Measurements from ENCODE around the gene PCSK1N.

PCSK1N gene

DNA sequence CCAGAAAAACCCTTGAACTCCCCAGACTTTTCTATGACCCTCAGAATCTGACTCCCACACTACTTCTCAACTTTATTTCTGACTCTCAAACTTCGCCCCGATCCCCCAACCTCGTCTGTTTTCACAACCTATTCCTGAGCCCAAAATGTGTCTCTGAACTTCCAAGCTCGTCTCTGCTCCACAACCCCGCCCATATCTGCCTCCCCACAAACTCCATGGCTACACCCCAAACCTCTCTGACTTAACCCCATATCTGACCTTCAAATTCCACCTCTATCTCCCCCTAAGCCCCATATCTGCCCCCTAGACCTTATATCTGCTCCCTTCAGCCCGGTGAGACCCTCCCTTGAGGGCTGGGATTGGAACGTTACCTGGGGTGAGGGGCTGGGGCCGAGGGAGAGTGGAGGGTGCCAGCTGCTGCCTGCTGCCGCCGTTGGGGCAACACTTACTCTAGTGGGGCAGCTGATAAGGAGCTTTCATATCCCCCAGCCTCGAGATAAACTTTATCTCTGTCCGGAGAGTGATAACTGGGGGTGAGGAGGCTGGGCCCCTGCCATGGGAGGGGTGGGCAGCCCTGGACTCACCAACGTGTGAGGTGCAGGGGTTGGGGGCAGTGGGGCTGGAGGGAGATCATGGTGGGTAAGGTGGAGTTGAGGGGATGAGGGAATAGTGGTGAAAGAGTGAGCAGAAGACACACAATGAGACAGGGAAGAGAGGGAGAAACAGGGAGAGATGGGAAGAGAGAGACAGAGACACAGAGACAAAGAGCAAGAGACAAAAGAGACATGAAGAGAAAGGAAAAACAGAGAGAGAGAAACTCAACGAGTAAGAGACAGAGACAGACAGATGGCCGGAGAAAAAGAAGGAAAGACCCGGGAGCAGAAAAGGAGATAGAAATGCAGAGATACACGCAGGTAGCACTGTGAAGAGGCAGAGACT, 47.6 kb downstream of the PCSK1N start:
- DNase-seq: no peak

- no peak for DNase-seq
Observed at GRCh38 chrX:48786825-48787504, 48.4 kb downstream of the PCSK1N start.

GRCh38 chrX:48786341-48786800, 49.0 kb downstream of the PCSK1N start, which contains the start of gene GATA1:
Gene GATA1 (plus strand): TSS chrX:48786590. CDS start chrX:48791110, 4,520 bp downstream.
- DNase-seq: no peak

DNA sequence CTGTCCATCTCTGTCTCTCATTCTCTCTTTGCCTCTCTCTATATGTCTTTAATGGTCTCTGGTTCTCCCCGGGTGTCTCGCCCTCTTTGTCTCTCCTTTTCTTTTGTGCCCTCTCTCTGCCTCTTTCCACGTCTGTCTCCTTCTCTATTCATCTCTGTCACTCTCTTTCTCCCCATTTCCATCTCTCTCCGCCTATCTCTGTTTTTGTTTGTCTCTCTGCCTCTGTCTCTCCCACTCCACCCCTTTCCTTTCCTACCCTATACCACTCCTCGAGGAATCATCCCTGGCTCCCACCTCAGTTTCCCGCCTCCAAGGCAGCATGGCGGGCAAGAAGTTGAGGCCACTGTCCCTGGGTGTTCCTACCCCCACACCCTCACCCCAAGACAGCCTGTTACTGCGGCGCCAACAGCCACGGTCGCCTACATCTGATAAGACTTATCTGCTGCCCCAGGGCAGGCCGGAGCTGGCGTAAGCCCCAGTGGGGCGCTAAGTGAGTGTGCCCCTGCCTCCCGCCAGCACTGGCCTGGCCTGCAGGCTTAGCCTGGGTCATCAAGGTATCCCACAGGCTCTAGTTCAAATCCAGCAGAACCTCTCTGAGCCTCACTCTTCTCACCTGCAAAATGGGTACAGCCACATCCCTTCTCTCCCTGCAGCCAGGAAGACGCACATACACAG, 49.7 kb downstream of the PCSK1N start:
- DNase-seq: no peak

DNA sequence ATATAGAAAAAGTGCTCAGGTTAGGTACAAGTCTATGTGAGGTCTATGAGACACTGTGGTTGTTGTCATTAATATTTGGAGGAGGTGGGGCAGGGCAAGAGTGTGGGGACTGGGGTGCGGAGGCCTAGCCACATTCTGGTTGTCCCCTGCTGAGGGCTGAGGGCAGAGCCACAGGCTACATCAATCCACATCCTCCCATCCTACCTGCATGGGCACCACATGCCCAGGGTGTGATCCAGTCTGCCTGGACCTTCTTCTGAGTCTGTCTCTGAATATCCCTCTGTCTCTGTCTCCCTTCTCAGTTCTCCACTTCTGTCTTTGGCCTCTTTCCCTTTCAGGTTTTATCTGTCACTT, 50.2 kb downstream of the PCSK1N start:
- no peak for DNase-seq

DNA sequence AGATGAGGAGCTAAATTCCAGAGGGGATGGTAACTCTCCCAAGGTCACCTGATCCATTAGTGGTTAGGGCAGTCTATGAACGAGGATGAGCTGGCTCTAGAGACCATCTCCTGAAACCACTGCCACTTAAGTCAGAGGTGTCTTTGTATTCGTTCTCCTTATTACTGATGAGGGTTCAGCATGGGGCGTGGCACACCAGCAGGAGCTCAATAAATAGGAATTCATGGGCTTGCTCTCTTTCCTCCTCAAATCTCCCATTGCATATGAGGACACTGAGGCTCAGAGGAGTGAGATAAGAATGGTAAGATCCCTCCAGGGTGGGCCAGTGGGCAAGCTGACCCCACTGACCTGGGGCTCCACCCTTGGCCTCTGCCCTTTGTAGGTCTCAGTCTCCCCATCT, 50.7 kb downstream of the PCSK1N start:
- no peak for DNase-seq

GRCh38 chrX:48782795-48783194, 52.6 kb downstream of the PCSK1N start:
- DNase-seq: no peak

GRCh38 chrX:48782216-48782615, 53.2 kb downstream of the PCSK1N start:
- no peak for DNase-seq

- DNase-seq: no peak
Observed at GRCh38 chrX:48781705-48782104, 53.7 kb downstream of the PCSK1N start.

Data from CD4-positive, alpha-beta T cell treated with Interleukin-4 for 4 hours (primary cell).